CD4-positive, CD25-positive, alpha-beta regulatory T cell (primary cell): ENCODE measurements around the gene PRKAR2B. TPM values are rescaled to one million over a fixed set of nuclear protein-coding genes. Genes with fewer than 3 reads are reported as not detected.

Source experiments
- ATAC-seq, 2 donors: fragments of 150-1000 bp; cut with Tn5 transposase; one replicate each; pipeline ENCODE4 v1.10.0; 2021; ENCODE audit warnings: low read depth in 2 of 2, moderate number of reproducible peaks in 2 of 2, moderate library complexity in 1 of 2
- DNase-seq, 3 donors: peaks; one replicate each; pipeline versions ENCODE4 v3.0.0 to v3.0.0-alpha.2; 2012 to 2022; ENCODE audit warnings: mixed read lengths in 1 of 3
- H3K27ac ChIP-seq: one replicate; pipeline ENCODE4 v1.7.0; 2013; ENCODE audit warnings: mild to moderate bottlenecking, low read length; ENCODE audit not compliant: insufficient read depth, poor library complexity, severe bottlenecking
- H3K27me3 ChIP-seq: one replicate; pipeline ENCODE4 v1.7.0; 2013; ENCODE audit warnings: low read length; ENCODE audit not compliant: control insufficient read depth, insufficient read depth
- H3K36me3 ChIP-seq: one replicate; pipeline ENCODE4 v1.7.0; 2013; ENCODE audit warnings: mild to moderate bottlenecking, low read length, moderate library complexity; ENCODE audit not compliant: control insufficient read depth, insufficient read depth
- H3K4me1 ChIP-seq: 2 replicates; pipeline ENCODE4 v1.7.0; 2013; ENCODE audit warnings: mild to moderate bottlenecking, low read length; ENCODE audit not compliant: insufficient read depth, control insufficient read depth, poor library complexity, severe bottlenecking
- H3K4me3 ChIP-seq: one replicate; pipeline ENCODE4 v1.7.0; 2013; ENCODE audit warnings: low read depth, mild to moderate bottlenecking, low read length, moderate library complexity
- H3K9me3 ChIP-seq, 2 experiments: 1 replicate in 1 of 2; 2 replicates in 1 of 2; pipeline ENCODE4 v1.7.0; 2013; ENCODE audit warnings: low read length in 2 of 2, mild to moderate bottlenecking in 1 of 2, moderate library complexity in 1 of 2; ENCODE audit not compliant: control insufficient read depth in 2 of 2
- H3K27ac Mint-ChIP-seq, 3 donors: one replicate each; pipeline ENCODE4 v1.8.0; 2020 to 2022; ENCODE audit warnings: mild to moderate bottlenecking in 3 of 3, mixed read lengths in 3 of 3, moderate library complexity in 2 of 3
- H3K27me3 Mint-ChIP-seq: one replicate; pipeline ENCODE4 v1.8.0; 2022; ENCODE audit warnings: mild to moderate bottlenecking, mixed read lengths
- H3K36me3 Mint-ChIP-seq: one replicate; pipeline ENCODE4 v1.8.0; 2020; ENCODE audit warnings: mixed read lengths
- H3K4me1 Mint-ChIP-seq, 4 donors: one replicate each; pipeline ENCODE4 v1.8.0; 2020 to 2022; ENCODE audit warnings: mixed read lengths in 4 of 4, mild to moderate bottlenecking in 1 of 4
- H3K4me3 Mint-ChIP-seq, 4 donors: one replicate each; pipeline ENCODE4 v1.8.0; 2020 to 2022; ENCODE audit warnings: mild to moderate bottlenecking in 4 of 4, mixed read lengths in 4 of 4, moderate library complexity in 3 of 4
- H3K9me3 Mint-ChIP-seq, 7 donors: one replicate each; pipeline ENCODE4 v1.8.0; 2020 to 2022; ENCODE audit warnings: mixed read lengths in 7 of 7, mild to moderate bottlenecking in 3 of 7, moderate library complexity in 2 of 7
- polyA plus RNA-seq, 4 donors: library from polyadenylated mRNA; unstranded; fragments of 300-500 nt; fragmentation: Illumina TruSeq; gene quantifications; one replicate each; pipeline ENCODE4 v1.2.3, GENCODE V29; 2021
- total RNA-seq: library from RNA; stranded (reverse); gene quantifications from one replicate; pipeline ENCODE4 v1.2.3, GENCODE V29; 2022

The PRKAR2B gene
- total and polyA plus RNA-seq, 5 donors from 2014 or later, result 0.05 to 8.0 (median 0.11) TPM

GRCh38 chr7:107063245-107064120 lies 19.0 kb downstream of the PRKAR2B start:
- no peaks in the 10 kb centered on the region for H3K9me3 Mint-ChIP-seq
- no peaks in the 10 kb centered on the region for H3K9me3 ChIP-seq
- peaks cover 35% of the 10 kb centered on the region for H3K27me3 Mint-ChIP-seq
- H3K27ac Mint-ChIP-seq, result no peak overlapping the region
- no peak overlapping the region for H3K4me3 Mint-ChIP-seq
- no peaks in the 10 kb centered on the region for H3K36me3 ChIP-seq
- H3K4me3 ChIP-seq, result no peak overlapping the region
- no peaks in the 10 kb centered on the region for H3K4me1 ChIP-seq
- H3K36me3 Mint-ChIP-seq, result no peaks in the 10 kb centered on the region
- H3K27me3 ChIP-seq, result peaks cover 11% of the 10 kb centered on the region
- no peak for DNase-seq
- no peak for ATAC-seq
- no peaks in the 10 kb centered on the region for H3K4me1 Mint-ChIP-seq
- no peak overlapping the region for H3K27ac ChIP-seq

- no peak overlapping the region for H3K4me3 ChIP-seq
- Mint-ChIP-seq H3K4me3 (no peak overlapping the region), H3K4me1 (no peaks in the 10 kb centered on the region), H3K36me3 (no peaks in the 10 kb centered on the region), H3K27me3 (peaks cover 43% of the 10 kb centered on the region), H3K9me3 (no peaks in the 10 kb centered on the region), H3K27ac (no peak overlapping the region)
- no peaks in the 10 kb centered on the region for H3K9me3 ChIP-seq
- no peaks in the 10 kb centered on the region for H3K4me1 ChIP-seq
- H3K36me3 ChIP-seq, result no peaks in the 10 kb centered on the region
- ATAC-seq (no peak), DNase-seq (no peak)
- H3K27ac ChIP-seq, result no peak overlapping the region
- H3K27me3 ChIP-seq, result peaks cover 13% of the 10 kb centered on the region
Observed at GRCh38 chr7:107064255-107064654, 19.8 kb downstream of the PRKAR2B start.

- no peaks in the 10 kb centered on the region for H3K4me1 Mint-ChIP-seq
- H3K27ac Mint-ChIP-seq, result no peak overlapping the region
- no peaks in the 10 kb centered on the region for H3K9me3 Mint-ChIP-seq
Observed at GRCh38 chr7:107065929-107066247, 21.4 kb downstream of the PRKAR2B start.

GRCh38 chr7:107068156-107068555 lies 23.7 kb downstream of the PRKAR2B start:
- DNase-seq, result no peak
- no peak for ATAC-seq
- Histone ChIP-seq H3K9me3 (no peaks in the 10 kb centered on the region), H3K27ac (no peak overlapping the region), H3K4me3 (no peak overlapping the region), H3K27me3 (peaks cover 11% of the 10 kb centered on the region), H3K4me1 (no peaks in the 10 kb centered on the region), H3K36me3 (no peaks in the 10 kb centered on the region)
- Mint-ChIP-seq H3K27ac (no peak overlapping the region), H3K4me3 (no peak overlapping the region), H3K36me3 (no peaks in the 10 kb centered on the region), H3K4me1 (no peaks in the 10 kb centered on the region), H3K9me3 (no peaks in the 10 kb centered on the region), H3K27me3 (peaks cover 29% of the 10 kb centered on the region)

More at GRCh38 chr7:107065929-107066247, 21.4 kb downstream of the PRKAR2B start:
- peaks cover 48% of the 10 kb centered on the region for H3K27me3 Mint-ChIP-seq
- H3K27me3 ChIP-seq, result peaks cover 11% of the 10 kb centered on the region
- no peak for DNase-seq
- no peaks in the 10 kb centered on the region for H3K36me3 Mint-ChIP-seq
- no peak overlapping the region for H3K4me3 Mint-ChIP-seq
- no peaks in the 10 kb centered on the region for H3K36me3 ChIP-seq
- no peak overlapping the region for H3K4me3 ChIP-seq
- ATAC-seq, result no peak
- no peak overlapping the region for H3K27ac ChIP-seq
- H3K9me3 ChIP-seq, result no peaks in the 10 kb centered on the region
- H3K4me1 ChIP-seq, result no peaks in the 10 kb centered on the region

- Histone ChIP-seq H3K27me3 (peaks cover 4% of the 10 kb centered on the region), H3K27ac (no peak overlapping the region), H3K36me3 (no peaks in the 10 kb centered on the region), H3K4me3 (no peak overlapping the region), H3K4me1 (no peaks in the 10 kb centered on the region), H3K9me3 (no peaks in the 10 kb centered on the region)
- no peak overlapping the region for H3K4me3 Mint-ChIP-seq
- H3K9me3 Mint-ChIP-seq, result peaks cover 0 to 1% (median 0%) of the 10 kb centered on the region in 7 donors
- DNase-seq (no peak), ATAC-seq (no peak)
- no peaks in the 10 kb centered on the region for H3K36me3 Mint-ChIP-seq
- no peaks in the 10 kb centered on the region for H3K4me1 Mint-ChIP-seq
- no peak overlapping the region for H3K27ac Mint-ChIP-seq
- peaks cover 25% of the 10 kb centered on the region for H3K27me3 Mint-ChIP-seq
Observed at GRCh38 chr7:107069457-107069856, 25.0 kb downstream of the PRKAR2B start.

GRCh38 chr7:107070710-107071109 lies 26.2 kb downstream of the PRKAR2B start:
- no peak overlapping the region for H3K4me3 Mint-ChIP-seq

GRCh38 chr7:107071129-107071528 lies 26.6 kb downstream of the PRKAR2B start:
- Histone ChIP-seq H3K27ac (no peak overlapping the region), H3K4me3 (no peak overlapping the region), H3K4me1 (no peaks in the 10 kb centered on the region), H3K27me3 (peaks cover 2% of the 10 kb centered on the region), H3K9me3 (no peaks in the 10 kb centered on the region), H3K36me3 (no peaks in the 10 kb centered on the region)
- Mint-ChIP-seq H3K27me3 (peaks cover 21% of the 10 kb centered on the region), H3K4me1 (no peaks in the 10 kb centered on the region), H3K9me3 (peaks cover 0 to 1% (median 0%) of the 10 kb centered on the region in 7 donors), H3K27ac (no peak overlapping the region), H3K36me3 (no peaks in the 10 kb centered on the region), H3K4me3 (no peak overlapping the region)
- ATAC-seq (no peak), DNase-seq (no peak)

More at GRCh38 chr7:107070710-107071109, 26.2 kb downstream of the PRKAR2B start:
- Mint-ChIP-seq H3K36me3 (no peaks in the 10 kb centered on the region), H3K9me3 (peaks cover 0 to 1% (median 0%) of the 10 kb centered on the region in 7 donors), H3K27ac (no peak overlapping the region), H3K27me3 (peaks cover 22% of the 10 kb centered on the region), H3K4me1 (no peaks in the 10 kb centered on the region)
- Histone ChIP-seq H3K9me3 (no peaks in the 10 kb centered on the region), H3K36me3 (no peaks in the 10 kb centered on the region), H3K4me1 (no peaks in the 10 kb centered on the region), H3K27me3 (peaks cover 2% of the 10 kb centered on the region), H3K4me3 (no peak overlapping the region), H3K27ac (no peak overlapping the region)
- no peak for ATAC-seq
- DNase-seq, result no peak

GRCh38 chr7:107072133-107072532 lies 27.6 kb downstream of the PRKAR2B start:
- no peak overlapping the region for H3K4me3 ChIP-seq
- H3K36me3 Mint-ChIP-seq, result no peaks in the 10 kb centered on the region
- no peak overlapping the region for H3K4me3 Mint-ChIP-seq
- peaks cover 2% of the 10 kb centered on the region for H3K27me3 ChIP-seq
- no peak overlapping the region for H3K27ac ChIP-seq
- H3K36me3 ChIP-seq, result no peaks in the 10 kb centered on the region
- ATAC-seq (no peak), DNase-seq (no peak)
- no peaks in the 10 kb centered on the region for H3K9me3 ChIP-seq
- no peak overlapping the region for H3K27ac Mint-ChIP-seq
- H3K4me1 ChIP-seq, result no peaks in the 10 kb centered on the region
- H3K4me1 Mint-ChIP-seq, result no peaks in the 10 kb centered on the region
- H3K9me3 Mint-ChIP-seq, result peaks cover 0 to 1% (median 0%) of the 10 kb centered on the region in 7 donors
- peaks cover 21% of the 10 kb centered on the region for H3K27me3 Mint-ChIP-seq
